HTR-8/SVneo (cell line): ENCODE results near the gene ITGA11.

Experiments
- DNase-seq: peaks from one replicate; pipeline ENCODE4 v3.0.0; 2011; ENCODE audit warnings: low spot score, mixed read lengths; ENCODE audit not compliant: insufficient read length
- FAIRE-seq: peaks from 2 replicates; lab custom pipeline; 2011; peaks lifted over from hg19 to GRCh38; lab: Jason Lieb, UNC

Gene ITGA11

GRCh38 chr15:68449389-68449788, 17.4 kb upstream of the ITGA11 start:
- DNase-seq, result no peak
- no peak for FAIRE-seq

DNA sequence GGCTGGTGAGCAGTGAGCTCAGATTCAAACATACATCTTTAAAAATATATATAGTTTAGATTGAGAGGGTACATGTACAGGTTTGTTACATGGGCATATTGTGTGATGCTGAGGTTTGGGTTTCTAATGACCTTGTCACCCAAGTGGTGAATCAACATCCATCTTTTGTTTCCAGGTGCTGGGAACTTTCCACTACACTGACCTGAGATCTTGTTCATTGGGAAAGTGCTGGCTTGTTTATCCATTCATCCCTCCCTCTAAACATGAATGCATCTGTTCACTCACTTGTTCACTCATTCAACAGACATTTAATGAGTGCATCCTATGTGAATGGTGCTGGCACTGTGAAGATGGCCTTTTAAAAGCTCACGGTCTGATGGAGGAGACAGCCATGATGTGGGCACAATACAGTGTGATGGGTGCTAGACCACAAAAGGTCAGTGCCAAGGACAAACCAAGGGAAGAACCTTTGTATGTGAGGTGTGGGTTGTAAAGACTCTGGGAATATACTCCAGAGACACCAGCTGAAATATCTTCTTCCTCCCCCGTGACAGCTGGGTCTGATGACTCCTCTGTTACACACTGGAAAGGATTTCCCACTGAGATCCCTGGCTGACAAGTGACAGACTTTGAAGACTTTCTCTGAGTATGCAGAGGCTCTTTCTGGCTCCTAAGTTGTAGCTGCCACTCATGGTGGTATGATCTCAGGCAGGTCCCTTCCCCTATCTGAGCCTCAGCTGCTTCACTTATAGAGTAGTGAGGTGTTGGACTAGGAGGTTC, 16.2 kb upstream of the ITGA11 start:
- FAIRE-seq (no peak), DNase-seq (no peak)

DNA sequence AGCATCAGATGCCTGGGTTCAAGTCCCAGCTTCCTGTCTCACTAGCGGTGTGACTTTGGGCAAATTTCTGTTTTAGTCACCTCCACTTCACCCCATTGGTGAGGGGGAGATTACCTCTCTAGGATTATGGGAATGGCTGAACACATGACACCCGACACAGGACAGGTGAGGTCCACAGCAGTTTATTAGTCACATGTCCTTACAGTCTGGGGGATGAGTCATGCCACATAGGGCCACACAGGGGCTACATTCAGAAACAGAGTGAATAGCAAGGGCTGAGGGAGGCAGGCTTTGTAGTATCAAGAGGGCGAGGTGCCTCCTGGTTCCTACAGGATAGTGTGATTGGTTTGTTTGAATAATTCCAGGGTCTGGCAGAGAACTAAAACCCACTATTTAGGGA, 15.2 kb upstream of the ITGA11 start:
- peak; percentile 49 for FAIRE-seq
- no peak for DNase-seq

GRCh38 chr15:68445351-68445750, 13.4 kb upstream of the ITGA11 start:
- no peak for DNase-seq

GRCh38 chr15:68444336-68444735, 12.4 kb upstream of the ITGA11 start:
- FAIRE-seq, result no peak
- no peak for DNase-seq

More at GRCh38 chr15:68445351-68445750, 13.4 kb upstream of the ITGA11 start:
- FAIRE-seq, result peak; percentile 16

GRCh38 chr15:68442903-68443302, 10.9 kb upstream of the ITGA11 start:
- peak; percentile 44 for FAIRE-seq
- no peak for DNase-seq

GRCh38 chr15:68442041-68442440, 10.1 kb upstream of the ITGA11 start:
- no peak for DNase-seq
- no peak for FAIRE-seq

GRCh38 chr15:68441045-68441743, 9.2 kb upstream of the ITGA11 start:
- no peak for DNase-seq
- no peak for FAIRE-seq

DNA sequence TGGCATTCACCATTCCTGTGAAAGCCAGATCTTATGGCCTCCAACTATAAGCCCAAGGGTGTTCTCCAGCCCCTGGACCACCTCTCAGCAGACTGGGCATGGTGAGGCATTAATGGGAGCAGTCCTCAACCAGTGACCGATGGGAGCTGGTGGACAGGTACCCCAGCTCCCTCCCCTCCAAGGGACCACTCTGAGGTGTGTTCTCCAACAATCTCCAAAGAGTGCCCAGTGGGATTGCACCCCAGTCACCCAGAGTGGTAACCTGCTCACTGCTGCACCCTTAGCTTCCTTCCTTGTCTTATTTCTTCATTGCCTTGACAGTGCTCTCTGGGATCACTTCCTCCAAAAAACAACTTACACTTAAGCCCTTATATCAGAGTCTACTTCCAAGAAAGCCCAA, 8.2 kb upstream of the ITGA11 start:
- DNase-seq (no peak), FAIRE-seq (peak; percentile 20)

DNA sequence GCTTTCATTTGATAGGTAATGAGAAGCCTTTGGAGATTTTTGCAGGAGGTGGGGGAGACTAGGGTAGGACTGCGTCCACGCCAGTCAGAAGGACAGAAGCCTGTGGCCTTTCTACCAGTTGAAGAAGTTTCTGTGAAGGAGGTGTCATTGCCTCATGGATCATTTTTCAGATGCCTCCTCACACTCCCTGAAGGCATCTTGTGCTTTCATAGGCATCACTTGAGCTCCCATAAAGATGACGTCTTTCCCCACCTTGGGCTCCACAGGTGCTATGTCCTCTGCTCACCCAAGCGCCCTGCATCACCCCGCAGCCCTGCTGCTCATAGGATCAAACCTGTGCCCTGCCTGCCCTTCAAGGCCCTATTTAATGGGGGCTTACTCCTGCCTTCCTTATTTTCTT, 7.5 kb upstream of the ITGA11 start:
- DNase-seq (no peak), FAIRE-seq (no peak)

- FAIRE-seq (no peak), DNase-seq (no peak)
Measured at GRCh38 chr15:68436680-68437079, 4.7 kb upstream of the ITGA11 start.

- no peak for DNase-seq
- no peak for FAIRE-seq
Measured at GRCh38 chr15:68435966-68436365, 4.0 kb upstream of the ITGA11 start.

DNA sequence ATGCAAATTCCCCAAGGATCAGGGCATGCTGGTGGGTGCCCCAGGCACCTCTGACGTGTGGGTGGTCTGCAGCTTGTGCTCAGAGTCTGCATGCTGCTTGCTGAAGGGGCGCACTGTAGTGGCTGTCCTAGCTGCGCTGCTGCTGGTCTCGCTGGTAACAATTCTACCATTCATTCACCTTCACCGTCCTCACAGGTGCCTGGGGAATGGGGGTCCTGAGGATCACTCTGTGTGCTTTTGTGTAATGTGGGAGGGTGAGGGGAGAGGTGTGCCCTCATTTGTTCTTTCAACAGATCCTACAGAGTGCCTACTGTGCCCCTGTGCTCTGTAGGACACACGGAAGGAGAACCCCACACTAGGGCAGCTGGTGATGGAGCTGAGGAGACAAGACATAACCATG, 2.1 kb upstream of the ITGA11 start:
- no peak for FAIRE-seq

GRCh38 chr15:68433551-68433950, 1.6 kb upstream of the ITGA11 start:
- no peak for FAIRE-seq
- DNase-seq, result no peak

More for the DNA sequence above, 2.1 kb upstream of the ITGA11 start:
- no peak for DNase-seq

GRCh38 chr15:68432441-68433064, 590 bp upstream of the ITGA11 start:
- FAIRE-seq, result no peak
- DNase-seq, result no peak

DNA sequence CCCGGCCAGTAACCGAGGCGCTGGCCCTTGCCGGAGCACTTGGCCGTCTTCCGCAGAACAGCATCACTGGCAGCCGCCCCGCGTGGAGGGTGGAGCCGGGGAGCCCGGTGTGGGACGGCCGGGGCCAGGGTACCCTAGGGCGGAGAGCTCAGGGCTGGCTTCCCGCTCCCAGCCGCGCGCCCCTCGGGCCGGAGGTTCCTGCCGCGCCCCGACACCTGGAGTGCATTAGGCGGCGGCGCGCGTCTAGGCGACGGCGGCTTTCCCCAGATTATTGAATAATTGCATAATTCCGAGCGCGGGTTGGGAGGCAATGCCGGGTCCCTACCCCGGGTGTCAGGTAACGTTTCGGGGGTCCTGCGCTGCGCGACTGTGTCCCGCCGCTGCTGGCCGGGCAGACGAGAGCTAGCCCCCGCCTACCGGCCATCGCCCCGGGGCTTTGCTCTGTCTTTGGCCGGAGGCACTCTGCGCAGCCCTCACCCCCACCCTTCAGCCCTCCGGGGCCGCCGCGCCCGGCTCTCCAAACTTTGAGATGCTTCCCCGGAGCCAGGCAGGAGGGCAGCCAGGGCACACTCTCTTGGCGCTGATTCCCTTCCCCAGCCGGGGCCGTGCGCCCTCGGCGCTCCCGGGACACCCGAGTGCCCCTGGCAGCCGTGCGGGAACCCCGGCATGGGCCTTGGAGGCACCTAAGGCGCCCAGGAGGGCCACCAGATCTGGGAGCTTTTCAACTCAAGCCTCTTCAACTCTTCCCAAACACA, 749 bp downstream of the ITGA11 start:
- FAIRE-seq (no peak), DNase-seq (peak; percentile 24)

- FAIRE-seq (no peak), DNase-seq (no peak)
Measured at GRCh38 chr15:68430471-68431036, 1.4 kb downstream of the ITGA11 start.

DNA sequence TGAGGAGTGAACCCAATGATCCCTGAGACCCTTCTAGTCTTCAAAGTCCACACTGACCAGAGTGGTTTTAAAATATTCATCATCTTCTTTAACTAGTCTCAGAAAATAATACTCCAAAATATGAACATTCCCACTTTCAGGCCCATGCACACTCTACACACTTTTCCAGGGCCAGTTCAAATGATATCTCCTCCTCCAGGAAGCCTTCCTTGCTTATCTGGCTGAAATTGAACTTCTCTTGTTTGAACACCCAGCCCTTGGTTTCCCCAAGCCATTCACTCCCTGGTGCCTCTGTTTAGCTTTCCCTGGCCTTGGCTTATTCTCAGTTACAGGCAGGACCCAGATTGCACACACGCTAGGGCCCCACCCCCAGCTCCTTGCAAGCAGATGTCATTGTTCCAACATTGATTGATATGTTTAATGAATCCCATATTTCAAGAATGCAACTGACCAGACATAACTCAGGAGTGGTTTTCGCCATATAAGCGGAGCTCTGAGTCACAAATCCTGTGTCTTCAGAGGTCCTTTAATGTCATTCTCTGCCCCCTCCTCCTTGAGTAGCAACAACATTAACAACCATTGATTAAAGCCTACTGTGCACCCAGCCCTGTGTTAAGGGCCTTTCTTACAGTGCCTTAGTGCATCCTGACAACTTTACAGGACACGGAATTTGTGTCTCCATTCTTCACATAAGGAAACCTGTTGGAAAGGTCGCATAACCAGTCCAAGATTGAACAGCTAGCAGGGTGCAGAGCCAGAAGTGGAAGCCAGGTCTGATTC, 2.1 kb downstream of the ITGA11 start:
- FAIRE-seq, result peak; percentile 69

GRCh38 chr15:68428431-68428940, 3.5 kb downstream of the ITGA11 start:
- no peak for FAIRE-seq
- DNase-seq, result no peak

More for the DNA sequence above, 2.1 kb downstream of the ITGA11 start:
- peak; percentile 24 for DNase-seq
